PC-3 (cell line): ENCODE results near the gene HBG2. TPM values are rescaled to one million over a fixed set of nuclear protein-coding genes. Genes with fewer than 3 reads are reported as not detected.
"Not testable (repeated sequence)": the region's sequence is repeated elsewhere in the genome, so short reads cannot be mapped to it uniquely, and the experiment has no call there.

Experiments
- ATAC-seq: fragments of 200-7000 bp; cut with Tn5 transposase; 2 replicates; pipeline ENCODE4 v1.9.1; 2020; ENCODE audit warnings: mild to moderate bottlenecking, moderate library complexity
- Bru-seq: library from RNA; stranded (reverse); fragments of 400-500 nt; gene quantifications from one replicate; lab custom pipeline; 2021; lab: Mats Ljungman, UMichigan
- BruChase-seq, 2 experiments: library from RNA; stranded (reverse); fragments of 400-500 nt; gene quantifications; one replicate each; lab custom pipeline; 2021; lab: Mats Ljungman, UMichigan
- BruUV-seq: library from RNA; stranded (reverse); fragments of 400-500 nt; replicated peaks from 2 replicates; lab custom pipeline; 2021; lab: Mats Ljungman, UMichigan
- CTCF ChIA-PET: fragments of 300-600 bp; sonication (Branson Sonifier 250); formaldehyde crosslinking; loops from one replicate; lab custom pipeline; 2022; ENCODE audit warnings: antibody characterized with exemption; lab: Charles Lee
- POLR2A ChIA-PET: fragments of 300-600 bp; sonication (Branson Sonifier 250); formaldehyde crosslinking; loops from one replicate; lab custom pipeline; 2022; ENCODE audit warnings: antibody characterized with exemption; ENCODE audit not compliant: unreplicated experiment; lab: Charles Lee
- DNase-seq: peaks from one replicate; pipeline ENCODE4 v3.0.0-alpha.2; 2015
- H2AFZ ChIP-seq: fragments of 300-600 bp; sonication (generic); 2 replicates; pipeline ENCODE4 v1.6.0; 2016; ENCODE audit warnings: antibody characterized with exemption, low read length
- H3F3A ChIP-seq: fragments of 300-600 bp; sonication (generic); one replicate; pipeline ENCODE4 v1.6.0; 2017; ENCODE audit warnings: antibody characterized with exemption, low read length, control low read depth, mild to moderate bottlenecking; ENCODE audit not compliant: unreplicated experiment
- H3K27ac ChIP-seq: fragments of 300-600 bp; sonication (generic); 2 replicates; pipeline ENCODE4 v1.5.1; 2016; ENCODE audit warnings: mild to moderate bottlenecking, low read length
- H3K27me3 ChIP-seq: fragments of 300-600 bp; sonication (generic); 2 replicates; pipeline ENCODE4 v1.6.1; 2016; ENCODE audit warnings: low read length, mixed read lengths
- H3K36me3 ChIP-seq: fragments of 300-600 bp; sonication (generic); 2 replicates; pipeline ENCODE4 v1.6.1; 2016; ENCODE audit warnings: low read depth, mixed run types, low read length, mixed read lengths
- H3K4me1 ChIP-seq: fragments of 300-600 bp; sonication (generic); 2 replicates; pipeline ENCODE4 v1.5.1; 2016; ENCODE audit warnings: low read length; ENCODE audit not compliant: insufficient read depth
- H3K4me2 ChIP-seq: fragments of 300-600 bp; sonication (generic); 2 replicates; pipeline ENCODE4 v1.6.0; 2016; ENCODE audit warnings: low read length
- H3K4me3 ChIP-seq: fragments of 300-600 bp; sonication (generic); 2 replicates; pipeline ENCODE4 v1.5.1; 2016; ENCODE audit warnings: mild to moderate bottlenecking, low read length, mixed read lengths
- H3K79me2 ChIP-seq: fragments of 300-600 bp; sonication (generic); 2 replicates; pipeline ENCODE4 v1.6.1; 2017; ENCODE audit warnings: low read length, mixed read lengths
- H3K9ac ChIP-seq: fragments of 300-600 bp; sonication (generic); 2 replicates; pipeline ENCODE4 v1.6.0; 2016; ENCODE audit warnings: mild to moderate bottlenecking, low read length
- H3K9me2 ChIP-seq: fragments of 300-600 bp; sonication (generic); replicated peaks from 2 replicates; pipeline ENCODE4 v1.6.1; 2016; ENCODE audit warnings: mixed run types, low read length, mixed read lengths
- H3K9me3 ChIP-seq: fragments of 300-600 bp; sonication (generic); 2 replicates; pipeline ENCODE4 v1.6.1; 2016; ENCODE audit warnings: low read length, mixed read lengths
- H4K20me1 ChIP-seq: fragments of 300-600 bp; sonication (generic); 2 replicates; pipeline ENCODE4 v1.6.1; 2016; ENCODE audit warnings: low read length, mixed read lengths
- CTCF ChIP-seq: fragments of 300-600 bp; sonication (generic); conservative IDR thresholded peaks from 2 replicates; pipeline ENCODE4 v1.5.1; 2017; ENCODE audit warnings: antibody characterized with exemption, low read depth, mild to moderate bottlenecking, low read length
- EZH2 ChIP-seq: fragments of 300-600 bp; sonication (generic); IDR thresholded peaks from one replicate; pipeline ENCODE4 v1.6.1; 2017; ENCODE audit warnings: antibody characterized with exemption, mild to moderate bottlenecking, low read length; ENCODE audit not compliant: unreplicated experiment
- EZH2phosphoT487 ChIP-seq: fragments of 300-600 bp; sonication (generic); IDR thresholded peaks from 2 replicates; pipeline ENCODE4 v1.6.1; 2018; ENCODE audit warnings: mild to moderate bottlenecking, antibody characterized with exemption, low read length, borderline replicate concordance
- intact Hi-C: fragments of 100-400 bp; cut with micrococcal nuclease; formaldehyde crosslinking; loops from 2 replicates; pipeline ENCODE4 v1.9.0; 2023
- long read RNA-seq: library from polyadenylated mRNA; unstranded; transcript quantifications from one replicate; pipeline ENCODE4 v2.0.0, GENCODE V29; 2021; ENCODE audit not compliant: unreplicated experiment
- total RNA-seq: library from RNA; depleted of rRNA; stranded (reverse); fragments of >200 nt; gene quantifications from 2 replicates; pipeline ENCODE4 v1.2.3, GENCODE V29; 2014; rRNA removed

HBG2 gene
- total RNA-seq, result not detected in 2 replicates
- percentile 50 among the genes with signal in this experiment for Bru-seq, nascent RNA
- percentile 45 among the genes with signal in this experiment for BruChase-seq, experiment 1, labeled RNA remaining after a 6-hour chase
- BruChase-seq, experiment 2, labeled RNA remaining after a 2-hour chase, result percentile 56 among the genes with signal in this experiment
- long read RNA-seq, result 0 reads

- H3K4me1 ChIP-seq, H3K9ac ChIP-seq, H3K4me3 ChIP-seq, H3K27ac ChIP-seq, intact Hi-C loops, DNase-seq, H3K27me3 ChIP-seq, ATAC-seq, H3K79me2 ChIP-seq, H3K9me2 ChIP-seq, H3K4me2 ChIP-seq, H3K9me3 ChIP-seq, H4K20me1 ChIP-seq, CTCF ChIA-PET, H3F3A ChIP-seq, BruUV-seq, POLR2A ChIA-PET, H2AFZ ChIP-seq, H3K36me3 ChIP-seq: not testable (repeated sequence)
These were observed at the start of gene HBG2 for GRCh38 chr11:5254646-5255413. TSS of gene HBG2 (minus strand) at chr11:5254781. CDS start at chr11:5254728, 53 bp downstream.

GRCh38 chr11:5304046-5304445 is 49.5 kb upstream of the HBG2 start:
- intact Hi-C loops, result no loop called here
- Histone ChIP-seq H3K27me3 (peaks cover 18% of the 10 kb centered on the region; the same call in 1 of the 2 replicates), H3K36me3 (no peaks in the 10 kb centered on the region), H3K4me3 (no peak overlapping the region), H3K9me2 (no peaks in the 10 kb centered on the region), H3K79me2 (no peaks in the 10 kb centered on the region), H4K20me1 (no peaks in the 10 kb centered on the region), H3K27ac (no peak overlapping the region), H3F3A (no peaks in the 10 kb centered on the region), H2AFZ (no peak overlapping the region), H3K4me1 (no peaks in the 10 kb centered on the region), H3K9ac (no peak overlapping the region), H3K9me3 (no peaks in the 10 kb centered on the region), H3K4me2 (no peak overlapping the region)
- POLR2A ChIA-PET, result no interaction called here
- no peak for DNase-seq
- TF ChIP-seq CTCF (no peak), EZH2phosphoT487 (no peak), EZH2 (no peak)
- no peak for ATAC-seq
- BruUV-seq, result no TSS peak
- CTCF ChIA-PET, result no interaction called here

DNA sequence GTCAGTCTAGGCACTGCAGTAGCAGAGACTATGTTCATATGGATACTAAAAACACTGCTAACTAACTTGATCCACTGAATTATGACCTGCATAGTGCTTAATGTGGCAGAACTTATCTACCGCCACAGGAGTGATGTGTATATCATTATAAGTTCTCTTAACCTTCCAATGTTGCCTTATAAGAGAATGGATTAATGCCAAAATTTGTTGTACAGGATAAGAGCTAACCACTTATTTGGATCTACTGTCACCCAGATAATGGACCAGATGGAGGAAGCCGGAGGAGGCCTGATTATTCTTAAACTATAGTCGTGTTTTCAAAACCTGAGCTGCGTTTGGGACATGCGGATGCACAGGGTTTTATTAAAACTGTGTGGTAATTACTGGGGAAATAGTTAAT is 49.0 kb upstream of the HBG2 start:
- ChIA-PET POLR2A (no interaction called here), CTCF (no interaction called here)
- H3K4me1 ChIP-seq, result no peaks in the 10 kb centered on the region
- no peak overlapping the region for H3K27ac ChIP-seq
- no peaks in the 10 kb centered on the region for H3K9me2 ChIP-seq
- no peaks in the 10 kb centered on the region for H3K36me3 ChIP-seq
- DNase-seq, result no peak
- no TSS peak for BruUV-seq
- intact Hi-C loops, result no loop called here
- no peaks in the 10 kb centered on the region for H3K79me2 ChIP-seq
- H2AFZ ChIP-seq, result no peak overlapping the region
- no peak overlapping the region for H3K4me2 ChIP-seq
- peaks cover 18% of the 10 kb centered on the region; the same call in 1 of the 2 replicates for H3K27me3 ChIP-seq
- no peaks in the 10 kb centered on the region for H3K9me3 ChIP-seq
- no peak for ATAC-seq
- H3K4me3 ChIP-seq, result no peak overlapping the region
- H4K20me1 ChIP-seq, result no peaks in the 10 kb centered on the region
- TF ChIP-seq CTCF, result no peak
- H3F3A ChIP-seq, result no peaks in the 10 kb centered on the region
- H3K9ac ChIP-seq, result no peak overlapping the region
